ENCODE measurements around the gene DEAF1. TPM values are rescaled to one million over a fixed set of nuclear protein-coding genes. Genes with fewer than 3 reads are reported as not detected.
"Not testable (repeated sequence)": the region's sequence is repeated elsewhere in the genome, so short reads cannot be mapped to it uniquely, and the experiment has no call there.

DEAF1 gene, protein sequence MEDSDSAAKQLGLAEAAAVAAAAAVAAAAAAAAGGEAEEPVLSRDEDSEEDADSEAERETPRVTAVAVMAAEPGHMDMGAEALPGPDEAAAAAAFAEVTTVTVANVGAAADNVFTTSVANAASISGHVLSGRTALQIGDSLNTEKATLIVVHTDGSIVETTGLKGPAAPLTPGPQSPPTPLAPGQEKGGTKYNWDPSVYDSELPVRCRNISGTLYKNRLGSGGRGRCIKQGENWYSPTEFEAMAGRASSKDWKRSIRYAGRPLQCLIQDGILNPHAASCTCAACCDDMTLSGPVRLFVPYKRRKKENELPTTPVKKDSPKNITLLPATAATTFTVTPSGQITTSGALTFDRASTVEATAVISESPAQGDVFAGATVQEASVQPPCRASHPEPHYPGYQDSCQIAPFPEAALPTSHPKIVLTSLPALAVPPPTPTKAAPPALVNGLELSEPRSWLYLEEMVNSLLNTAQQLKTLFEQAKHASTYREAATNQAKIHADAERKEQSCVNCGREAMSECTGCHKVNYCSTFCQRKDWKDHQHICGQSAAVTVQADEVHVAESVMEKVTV
- total RNA-seq, result 10 to 100 TPM; 37.0 to 60.6 (median 43.7) TPM

DNA sequence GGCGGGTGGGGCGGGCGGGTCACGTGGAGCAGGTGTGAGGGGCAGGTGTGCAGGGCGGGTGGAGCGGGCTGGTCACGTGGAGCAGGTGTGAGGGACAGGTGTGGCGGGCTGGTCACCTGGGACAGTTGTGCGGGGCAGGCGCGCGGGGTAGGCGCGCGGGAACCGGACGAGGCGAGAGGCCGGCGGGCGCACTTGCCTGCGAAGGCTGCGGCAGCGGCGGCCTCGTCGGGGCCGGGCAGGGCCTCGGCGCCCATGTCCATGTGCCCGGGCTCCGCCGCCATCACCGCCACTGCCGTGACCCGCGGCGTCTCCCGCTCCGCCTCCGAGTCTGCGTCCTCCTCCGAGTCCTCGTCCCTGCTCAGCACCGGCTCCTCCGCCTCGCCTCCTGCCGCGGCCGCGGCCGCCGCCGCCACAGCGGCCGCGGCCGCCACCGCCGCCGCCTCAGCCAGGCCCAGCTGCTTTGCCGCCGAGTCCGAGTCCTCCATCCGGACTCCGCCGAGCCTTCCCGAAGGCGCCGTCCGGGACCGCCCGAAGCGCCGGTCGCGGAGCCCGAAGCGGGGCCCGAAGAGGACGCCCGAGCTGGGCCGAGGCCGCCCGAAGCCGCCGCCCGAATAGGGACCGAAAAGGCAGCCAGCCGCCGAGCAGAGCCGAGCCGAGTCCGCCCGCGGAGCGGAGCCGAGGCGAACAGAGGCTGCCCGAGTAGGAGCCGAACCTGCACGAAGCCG, at the start of gene DEAF1:
TSS of gene DEAF1 (minus strand) at position 660 of the 725 bp plus-strand sequence. CDS start at position 485, 175 bp downstream.
- Histone ChIP-seq H3K36me3 (peaks cover 2% of the 10 kb centered on the region), H3K27me3 (no peaks in the 10 kb centered on the region), H3K4me1 (peaks cover 67% of the 10 kb centered on the region), H3K9me3 (no peaks in the 10 kb centered on the region), H3K27ac (peak within 1 kb of the TSS; percentile 99), H3K4me3 (peak within 1 kb of the TSS; percentile 89)
- WGBS, result 3% methylated on average over 37 of the region's 103 CpGs
- peak; percentile 99 to 100 for DNase-seq (ENCODE audit: low spot score in 2 of 2)
- TF ChIP-seq POLR2A (IDR thresholded peaks at IDR 0.05), result peak in 1 of 2 donors; percentile 15
- TF ChIP-seq EP300 (IDR thresholded peaks at IDR 0.05), result no peak

GRCh38 chr11:742571-743201, 47.7 kb upstream of the DEAF1 start:
- no peaks in the 10 kb centered on the region for H3K9me3 ChIP-seq
- H3K36me3 ChIP-seq, result no peaks in the 10 kb centered on the region
- peaks cover 17% of the 10 kb centered on the region for H3K4me1 ChIP-seq
- 95% methylated on average over 4 of the region's 4 CpGs for WGBS
- no peak overlapping the region for H3K27ac ChIP-seq
- H3K4me3 ChIP-seq, result no peak overlapping the region
- TF ChIP-seq POLR2AphosphoS5 (IDR thresholded peaks at IDR 0.05) (no peak), CTCF (IDR thresholded peaks at IDR 0.05) (no peak), EP300 (IDR thresholded peaks at IDR 0.05) (no peak), POLR2A (IDR thresholded peaks at IDR 0.05) (no peak)
- no peak for DNase-seq (ENCODE audit: low spot score in 2 of 2)
- no peaks in the 10 kb centered on the region for H3K27me3 ChIP-seq

- TF ChIP-seq POLR2AphosphoS5 (IDR thresholded peaks at IDR 0.05) (no peak), POLR2A (IDR thresholded peaks at IDR 0.05) (no peak), EP300 (IDR thresholded peaks at IDR 0.05) (no peak), CTCF (IDR thresholded peaks at IDR 0.05) (no peak)
- H3K27ac ChIP-seq, result no peak overlapping the region
- no peaks in the 10 kb centered on the region for H3K9me3 ChIP-seq
- peaks cover 22% of the 10 kb centered on the region for H3K4me1 ChIP-seq
- whole genome bisulfite sequencing, result 91% methylated on average over 3 of the region's 3 CpGs
- DNase-seq (ENCODE audit: low spot score in 2 of 2), result no peak
- no peaks in the 10 kb centered on the region for H3K36me3 ChIP-seq
- H3K4me3 ChIP-seq, result no peak overlapping the region
- H3K27me3 ChIP-seq, result no peaks in the 10 kb centered on the region
Observed at GRCh38 chr11:742156-742546, 47.1 kb upstream of the DEAF1 start.

DNA sequence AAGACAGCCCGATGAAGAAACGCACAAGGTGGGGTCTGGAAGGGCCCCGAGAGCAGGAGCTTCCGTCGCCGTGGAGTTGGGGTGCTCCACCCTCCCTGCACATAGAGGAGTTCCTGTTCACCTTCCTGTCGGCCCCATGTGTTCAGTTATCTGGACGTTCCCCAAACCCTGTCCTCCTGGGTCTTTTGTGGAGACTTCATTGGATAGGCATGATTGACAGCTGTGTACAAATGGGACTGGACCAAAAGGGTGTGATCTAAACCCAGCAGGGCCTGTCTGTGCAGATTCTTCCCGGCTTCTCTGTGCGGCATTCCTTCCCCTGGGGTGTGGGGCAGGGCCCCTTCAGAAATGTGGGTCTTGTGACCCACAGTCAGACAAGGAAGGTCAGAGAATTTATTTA, 42.9 kb upstream of the DEAF1 start:
- H3K4me3 ChIP-seq; H3K9me3 ChIP-seq; H3K36me3 ChIP-seq; H3K27ac ChIP-seq; H3K27me3 ChIP-seq; DNase-seq (ENCODE audit: low spot score in 2 of 2): not testable (repeated sequence)
- 36% methylated on average over 10 of the region's 10 CpGs for WGBS
- peaks cover 13% of the 10 kb centered on the region for H3K4me1 ChIP-seq

DNA sequence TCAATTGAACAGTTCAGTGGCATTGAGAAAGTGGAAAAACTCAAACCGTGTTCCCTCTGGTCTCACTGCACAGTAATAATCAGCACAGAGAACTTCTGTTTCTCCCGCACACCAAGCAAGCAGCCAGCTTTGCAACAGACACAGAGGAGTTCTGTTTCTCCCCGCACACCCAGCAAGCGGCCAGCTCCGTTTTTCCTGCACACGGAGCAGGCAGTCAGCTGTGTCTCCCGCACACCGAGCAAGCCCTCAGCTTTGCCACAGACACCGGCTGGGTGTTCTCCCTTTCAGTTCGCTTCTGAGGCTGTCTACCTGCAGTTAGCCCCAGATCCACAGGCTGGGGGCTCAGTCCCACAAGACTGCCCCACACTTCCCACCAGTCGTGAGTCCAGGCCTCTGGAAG, 42.3 kb upstream of the DEAF1 start:
- DNase-seq (ENCODE audit: low spot score in 2 of 2), result no peak
- TF ChIP-seq POLR2AphosphoS5 (IDR thresholded peaks at IDR 0.05) (no peak), EP300 (IDR thresholded peaks at IDR 0.05) (no peak), CTCF (IDR thresholded peaks at IDR 0.05) (no peak), POLR2A (IDR thresholded peaks at IDR 0.05) (no peak)
- H3K27me3 ChIP-seq, result no peaks in the 10 kb centered on the region
- no peaks in the 10 kb centered on the region for H3K9me3 ChIP-seq
- peaks cover 13% of the 10 kb centered on the region for H3K4me1 ChIP-seq
- no peaks in the 10 kb centered on the region for H3K36me3 ChIP-seq
- H3K4me3 ChIP-seq, result no peak overlapping the region
- 36% methylated on average over 11 of the region's 11 CpGs for WGBS
- no peak overlapping the region for H3K27ac ChIP-seq

- not testable (repeated sequence) for DNase-seq (ENCODE audit: low spot score in 2 of 2); H3K27me3 ChIP-seq; H3K36me3 ChIP-seq; H3K9me3 ChIP-seq; H3K4me3 ChIP-seq; H3K27ac ChIP-seq
- peaks cover 16% of the 10 kb centered on the region for H3K4me1 ChIP-seq
- 94% methylated on average over 26 of the region's 26 CpGs for WGBS
Observed at GRCh38 chr11:734541-734940, 39.5 kb upstream of the DEAF1 start.

Data from suprapubic skin (tissue), 4 donors.